ENCODE measurements around the gene BRIP1.

- TF ChIP-seq, protein P1, sequence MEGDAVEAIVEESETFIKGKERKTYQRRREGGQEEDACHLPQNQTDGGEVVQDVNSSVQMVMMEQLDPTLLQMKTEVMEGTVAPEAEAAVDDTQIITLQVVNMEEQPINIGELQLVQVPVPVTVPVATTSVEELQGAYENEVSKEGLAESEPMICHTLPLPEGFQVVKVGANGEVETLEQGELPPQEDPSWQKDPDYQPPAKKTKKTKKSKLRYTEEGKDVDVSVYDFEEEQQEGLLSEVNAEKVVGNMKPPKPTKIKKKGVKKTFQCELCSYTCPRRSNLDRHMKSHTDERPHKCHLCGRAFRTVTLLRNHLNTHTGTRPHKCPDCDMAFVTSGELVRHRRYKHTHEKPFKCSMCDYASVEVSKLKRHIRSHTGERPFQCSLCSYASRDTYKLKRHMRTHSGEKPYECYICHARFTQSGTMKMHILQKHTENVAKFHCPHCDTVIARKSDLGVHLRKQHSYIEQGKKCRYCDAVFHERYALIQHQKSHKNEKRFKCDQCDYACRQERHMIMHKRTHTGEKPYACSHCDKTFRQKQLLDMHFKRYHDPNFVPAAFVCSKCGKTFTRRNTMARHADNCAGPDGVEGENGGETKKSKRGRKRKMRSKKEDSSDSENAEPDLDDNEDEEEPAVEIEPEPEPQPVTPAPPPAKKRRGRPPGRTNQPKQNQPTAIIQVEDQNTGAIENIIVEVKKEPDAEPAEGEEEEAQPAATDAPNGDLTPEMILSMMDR (IDR thresholded peaks at IDR 0.05; ENCODE audit: insufficient read depth, low read depth, low read length): no peak
- no peak for TF ChIP-seq EZH2 (IDR thresholded peaks at IDR 0.05; ENCODE audit: insufficient read depth, low read length)
These were observed 145.3 kb downstream of the BRIP1 start for GRCh38 chr17:61718022-61718421.
